Hair follicular keratinocyte (primary cell): Measurements from ENCODE around the gene FANCL. TPM values are rescaled to one million over a fixed set of nuclear protein-coding genes. Genes with fewer than 3 reads are reported as not detected.

ENCODE experiments used
- total RNA-seq: library from RNA; depleted of rRNA; stranded (reverse); fragments of >200 nt; gene quantifications from 2 replicates; pipeline ENCODE4 v1.2.3, GENCODE V29; 2015

The FANCL gene
- total RNA-seq = 8.4 and 13.3 TPM in 2 replicates

DNA sequence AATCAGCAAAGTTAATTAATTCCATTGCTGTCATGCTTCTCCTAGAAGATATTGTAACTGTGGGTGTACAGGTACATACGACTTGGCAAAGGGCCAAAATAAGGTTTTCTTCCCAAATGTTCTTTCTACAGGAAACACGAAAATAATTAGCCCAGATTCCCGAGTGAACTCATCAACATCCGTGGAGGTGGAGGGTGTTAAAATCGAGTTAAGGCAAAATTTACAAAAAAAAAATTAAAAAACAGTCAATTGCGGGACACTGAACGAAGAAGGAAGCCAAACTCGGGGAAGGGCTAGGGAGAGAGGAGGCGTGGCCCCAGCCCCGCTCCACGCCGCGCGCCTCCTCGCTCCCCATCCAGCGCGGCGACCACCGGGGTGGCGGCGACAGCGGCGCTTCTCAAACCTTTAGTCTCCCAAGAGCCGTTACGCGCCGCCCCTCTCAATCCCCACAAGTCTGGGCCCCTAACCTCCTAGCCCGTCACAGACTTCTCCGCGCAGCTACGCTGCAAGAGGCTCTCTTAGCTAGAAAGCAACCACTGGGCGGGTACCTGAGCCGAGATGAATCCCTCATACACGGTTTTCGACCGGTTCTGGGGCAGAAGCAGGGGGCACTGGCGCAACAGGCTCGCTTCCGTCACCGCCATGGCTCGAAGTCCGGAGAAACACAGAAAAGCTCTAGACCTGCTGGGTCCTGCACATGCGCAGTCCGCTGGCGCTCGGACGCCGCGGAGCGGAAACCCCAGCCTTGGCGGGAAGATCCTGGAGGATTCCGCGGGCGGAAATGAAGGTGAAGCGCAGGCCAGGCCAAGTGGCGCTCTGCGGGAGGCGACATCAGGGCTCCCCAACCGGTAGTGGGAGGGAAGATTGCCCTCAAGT is at the start of gene FANCL:
TSS of gene FANCL (minus strand) at position 656 of the 876 bp plus-strand sequence. CDS start at position 644, 12 bp downstream.

Other genes with a start within 250 kb of the FANCL start
- 19.6 and 31.6 TPM in 2 replicates for gene VRK2, start 194.5 kb downstream of the FANCL start, total RNA-seq